GM23338 (cell line): ENCODE data around the gene RASEF. TPM values are rescaled to one million over a fixed set of nuclear protein-coding genes. Genes with fewer than 3 reads are reported as not detected.

Experiments used
- ATAC-seq: fragments of 200-7000 bp; cut with Tn5 transposase; 3 replicates; pipeline ENCODE4 v1.9.1; 2020
- DNase-seq: peaks from one replicate; pipeline ENCODE4 v3.0.0-alpha.2; 2015; ENCODE audit warnings: low spot score
- H2AFZ ChIP-seq: fragments of 200-600 bp; sonication (generic); 2 replicates; pipeline ENCODE4 v1.8.0; 2016; ENCODE audit warnings: antibody characterized with exemption, mild to moderate bottlenecking, moderate library complexity
- H3F3A ChIP-seq: fragments of 200-600 bp; sonication (generic); replicated peaks from 2 replicates; pipeline ENCODE4 v1.8.0; 2017; ENCODE audit warnings: antibody characterized with exemption, mixed run types, low read depth
- H3K27ac ChIP-seq: fragments of 200-600 bp; sonication (generic); 2 replicates; pipeline ENCODE4 v1.6.1; 2016; ENCODE audit warnings: low read depth
- H3K27me3 ChIP-seq: fragments of 200-600 bp; sonication (generic); 2 replicates; pipeline ENCODE4 v1.8.0; 2016; ENCODE audit warnings: mild to moderate bottlenecking, mixed run types, moderate library complexity; ENCODE audit not compliant: insufficient read depth
- H3K36me3 ChIP-seq: fragments of 200-600 bp; sonication (generic); 2 replicates; pipeline ENCODE4 v1.8.0; 2016; ENCODE audit warnings: mild to moderate bottlenecking; ENCODE audit not compliant: insufficient read depth
- H3K4me1 ChIP-seq: fragments of 200-600 bp; sonication (generic); 2 replicates; pipeline ENCODE4 v1.8.0; 2016; ENCODE audit warnings: mild to moderate bottlenecking, moderate library complexity; ENCODE audit not compliant: insufficient read depth
- H3K4me2 ChIP-seq: fragments of 200-600 bp; sonication (generic); 2 replicates; pipeline ENCODE4 v1.7.1; 2017; ENCODE audit warnings: mixed run types
- H3K4me3 ChIP-seq: fragments of 200-600 bp; sonication (generic); 2 replicates; pipeline ENCODE4 v1.6.1; 2016; ENCODE audit warnings: mixed run types
- H3K79me2 ChIP-seq: fragments of 200-600 bp; sonication (generic); replicated peaks from 2 replicates; pipeline ENCODE4 v1.8.0; 2017; ENCODE audit warnings: mild to moderate bottlenecking; ENCODE audit not compliant: insufficient read depth
- H3K9me2 ChIP-seq: fragments of 200-600 bp; sonication (generic); 2 replicates; pipeline ENCODE4 v1.8.0; 2017; ENCODE audit not compliant: insufficient read depth
- H4K20me1 ChIP-seq: fragments of 200-600 bp; sonication (generic); replicated peaks from 2 replicates; pipeline ENCODE4 v1.8.0; 2017; ENCODE audit warnings: mild to moderate bottlenecking; ENCODE audit not compliant: insufficient read depth
- H3K27ac Mint-ChIP-seq: 2 replicates; pipeline ENCODE4 v1.8.0; 2020; ENCODE audit warnings: inconsistent platforms, mild to moderate bottlenecking, moderate library complexity, mixed read lengths
- H3K27me3 Mint-ChIP-seq: 3 replicates; pipeline ENCODE4 v1.8.0; 2022; ENCODE audit warnings: low read depth, mild to moderate bottlenecking, moderate library complexity, mixed read lengths, inconsistent platforms; ENCODE audit not compliant: insufficient read depth, poor library complexity
- H3K36me3 Mint-ChIP-seq: 3 replicates; pipeline ENCODE4 v1.8.0; 2021; ENCODE audit warnings: low read depth, mild to moderate bottlenecking, inconsistent platforms, moderate library complexity, mixed read lengths
- H3K4me1 Mint-ChIP-seq: 3 replicates; pipeline ENCODE4 v1.8.0; 2020; ENCODE audit warnings: mild to moderate bottlenecking, inconsistent platforms, mixed read lengths
- H3K4me3 Mint-ChIP-seq: 3 replicates; pipeline ENCODE4 v1.8.0; 2021; ENCODE audit warnings: moderate library complexity, mild to moderate bottlenecking, inconsistent platforms, mixed read lengths
- H3K9me3 Mint-ChIP-seq: 3 replicates; pipeline ENCODE4 v1.8.0; 2020; ENCODE audit warnings: moderate library complexity, mild to moderate bottlenecking, inconsistent platforms, mixed read lengths
- CREB1 ChIP-seq: fragments of 250-450 bp; sonication (Bioruptor Pico); IDR thresholded peaks from 2 replicates; pipeline ENCODE4 v1.5.0; 2020; ENCODE audit warnings: low read depth, mild to moderate bottlenecking, moderate library complexity
- EZH2 ChIP-seq: fragments of 200-600 bp; sonication (generic); IDR thresholded peaks from one replicate; pipeline ENCODE4 v1.8.0; 2017; ENCODE audit warnings: antibody characterized with exemption, mild to moderate bottlenecking, low read depth; ENCODE audit not compliant: unreplicated experiment
- EZH2phosphoT487 ChIP-seq: fragments of 200-600 bp; sonication (generic); IDR thresholded peaks from one replicate; pipeline ENCODE4 v1.8.1; 2018; ENCODE audit warnings: antibody characterized with exemption; ENCODE audit not compliant: unreplicated experiment
- JUNB ChIP-seq: IDR thresholded peaks from one replicate; pipeline ENCODE4 v1.6.1; 2016; ENCODE audit warnings: antibody characterized with exemption; ENCODE audit not compliant: unreplicated experiment
- NANOG ChIP-seq: IDR thresholded peaks from 2 replicates; pipeline ENCODE4 v1.6.1; 2016; ENCODE audit warnings: antibody characterized with exemption, borderline replicate concordance
- STAT1 ChIP-seq: IDR thresholded peaks from one replicate; pipeline ENCODE4 v1.6.1; 2016; ENCODE audit warnings: antibody characterized with exemption; ENCODE audit not compliant: unreplicated experiment
- polyA plus RNA-seq: library from polyadenylated mRNA; unstranded; fragments of >200 nt; fragmentation: Nextera tagmentation; extraction: Ambion mirVana; gene quantifications from 2 replicates; pipeline ENCODE4 v1.2.1, GENCODE V29; 2016
- total RNA-seq: library from RNA; depleted of rRNA; stranded (reverse); fragments of >200 nt; shearing (Covaris generic); gene quantifications from 2 replicates; pipeline ENCODE4 v1.2.3, GENCODE V29; 2014
- TF ChIP-seq, protein P1 (sequence below): IDR thresholded peaks from 2 replicates; pipeline ENCODE4 v1.6.1; 2016; ENCODE audit warnings: antibody characterized with exemption
- TF ChIP-seq, protein P2 (sequence below), 2 experiments: fragments of 200-600 bp in 1 of 2; sonication (generic) in 1 of 2; conservative IDR thresholded peaks; 2 replicates each; pipeline versions ENCODE4 v1.5.1 to v1.6.1; 2016 to 2017; ENCODE audit warnings: antibody characterized with exemption in 2 of 2, low read depth in 2 of 2, mild to moderate bottlenecking in 2 of 2, moderate library complexity in 1 of 2
- TF ChIP-seq, protein P3 (sequence below): IDR thresholded peaks from one replicate; pipeline ENCODE4 v1.6.1; 2018; ENCODE audit warnings: antibody characterized with exemption; ENCODE audit not compliant: unreplicated experiment

The RASEF gene
- total and polyA plus RNA-seq, 2 experiments from 2014 or later, result 3.6 to 10.4 TPM

DNA sequence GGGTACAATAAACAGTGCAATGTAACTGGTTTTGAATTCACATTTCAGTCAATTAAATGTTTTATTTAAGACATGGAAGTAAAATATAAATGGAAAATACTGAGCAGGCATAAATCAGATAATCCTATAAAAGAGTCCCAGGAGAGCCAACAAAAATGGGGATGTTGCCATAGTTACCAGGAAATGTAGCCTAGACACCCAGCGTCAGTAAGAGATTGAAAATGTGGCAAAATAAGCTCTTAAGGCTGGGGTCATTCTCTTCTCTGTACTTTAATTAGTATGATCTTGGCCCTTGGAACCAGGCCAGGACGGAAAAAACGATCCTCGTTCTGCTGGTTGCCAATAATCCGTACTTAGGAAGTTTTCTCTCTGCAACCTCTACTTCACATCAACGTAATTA, 18.9 kb upstream of the RASEF start (continued):
- TF ChIP-seq, protein P1, sequence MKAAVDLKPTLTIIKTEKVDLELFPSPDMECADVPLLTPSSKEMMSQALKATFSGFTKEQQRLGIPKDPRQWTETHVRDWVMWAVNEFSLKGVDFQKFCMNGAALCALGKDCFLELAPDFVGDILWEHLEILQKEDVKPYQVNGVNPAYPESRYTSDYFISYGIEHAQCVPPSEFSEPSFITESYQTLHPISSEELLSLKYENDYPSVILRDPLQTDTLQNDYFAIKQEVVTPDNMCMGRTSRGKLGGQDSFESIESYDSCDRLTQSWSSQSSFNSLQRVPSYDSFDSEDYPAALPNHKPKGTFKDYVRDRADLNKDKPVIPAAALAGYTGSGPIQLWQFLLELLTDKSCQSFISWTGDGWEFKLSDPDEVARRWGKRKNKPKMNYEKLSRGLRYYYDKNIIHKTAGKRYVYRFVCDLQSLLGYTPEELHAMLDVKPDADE, result no peak
- TF ChIP-seq NANOG (no peak), JUNB (no peak), STAT1 (no peak), EZH2phosphoT487 (no peak)
- TF ChIP-seq, protein P2, sequence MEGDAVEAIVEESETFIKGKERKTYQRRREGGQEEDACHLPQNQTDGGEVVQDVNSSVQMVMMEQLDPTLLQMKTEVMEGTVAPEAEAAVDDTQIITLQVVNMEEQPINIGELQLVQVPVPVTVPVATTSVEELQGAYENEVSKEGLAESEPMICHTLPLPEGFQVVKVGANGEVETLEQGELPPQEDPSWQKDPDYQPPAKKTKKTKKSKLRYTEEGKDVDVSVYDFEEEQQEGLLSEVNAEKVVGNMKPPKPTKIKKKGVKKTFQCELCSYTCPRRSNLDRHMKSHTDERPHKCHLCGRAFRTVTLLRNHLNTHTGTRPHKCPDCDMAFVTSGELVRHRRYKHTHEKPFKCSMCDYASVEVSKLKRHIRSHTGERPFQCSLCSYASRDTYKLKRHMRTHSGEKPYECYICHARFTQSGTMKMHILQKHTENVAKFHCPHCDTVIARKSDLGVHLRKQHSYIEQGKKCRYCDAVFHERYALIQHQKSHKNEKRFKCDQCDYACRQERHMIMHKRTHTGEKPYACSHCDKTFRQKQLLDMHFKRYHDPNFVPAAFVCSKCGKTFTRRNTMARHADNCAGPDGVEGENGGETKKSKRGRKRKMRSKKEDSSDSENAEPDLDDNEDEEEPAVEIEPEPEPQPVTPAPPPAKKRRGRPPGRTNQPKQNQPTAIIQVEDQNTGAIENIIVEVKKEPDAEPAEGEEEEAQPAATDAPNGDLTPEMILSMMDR (conservative IDR thresholded peaks at IDR 0.05; ENCODE audit: low read depth in 2 of 2), result no peak
- TF ChIP-seq, protein P3, sequence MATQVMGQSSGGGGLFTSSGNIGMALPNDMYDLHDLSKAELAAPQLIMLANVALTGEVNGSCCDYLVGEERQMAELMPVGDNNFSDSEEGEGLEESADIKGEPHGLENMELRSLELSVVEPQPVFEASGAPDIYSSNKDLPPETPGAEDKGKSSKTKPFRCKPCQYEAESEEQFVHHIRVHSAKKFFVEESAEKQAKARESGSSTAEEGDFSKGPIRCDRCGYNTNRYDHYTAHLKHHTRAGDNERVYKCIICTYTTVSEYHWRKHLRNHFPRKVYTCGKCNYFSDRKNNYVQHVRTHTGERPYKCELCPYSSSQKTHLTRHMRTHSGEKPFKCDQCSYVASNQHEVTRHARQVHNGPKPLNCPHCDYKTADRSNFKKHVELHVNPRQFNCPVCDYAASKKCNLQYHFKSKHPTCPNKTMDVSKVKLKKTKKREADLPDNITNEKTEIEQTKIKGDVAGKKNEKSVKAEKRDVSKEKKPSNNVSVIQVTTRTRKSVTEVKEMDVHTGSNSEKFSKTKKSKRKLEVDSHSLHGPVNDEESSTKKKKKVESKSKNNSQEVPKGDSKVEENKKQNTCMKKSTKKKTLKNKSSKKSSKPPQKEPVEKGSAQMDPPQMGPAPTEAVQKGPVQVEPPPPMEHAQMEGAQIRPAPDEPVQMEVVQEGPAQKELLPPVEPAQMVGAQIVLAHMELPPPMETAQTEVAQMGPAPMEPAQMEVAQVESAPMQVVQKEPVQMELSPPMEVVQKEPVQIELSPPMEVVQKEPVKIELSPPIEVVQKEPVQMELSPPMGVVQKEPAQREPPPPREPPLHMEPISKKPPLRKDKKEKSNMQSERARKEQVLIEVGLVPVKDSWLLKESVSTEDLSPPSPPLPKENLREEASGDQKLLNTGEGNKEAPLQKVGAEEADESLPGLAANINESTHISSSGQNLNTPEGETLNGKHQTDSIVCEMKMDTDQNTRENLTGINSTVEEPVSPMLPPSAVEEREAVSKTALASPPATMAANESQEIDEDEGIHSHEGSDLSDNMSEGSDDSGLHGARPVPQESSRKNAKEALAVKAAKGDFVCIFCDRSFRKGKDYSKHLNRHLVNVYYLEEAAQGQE, result no peak

DNA sequence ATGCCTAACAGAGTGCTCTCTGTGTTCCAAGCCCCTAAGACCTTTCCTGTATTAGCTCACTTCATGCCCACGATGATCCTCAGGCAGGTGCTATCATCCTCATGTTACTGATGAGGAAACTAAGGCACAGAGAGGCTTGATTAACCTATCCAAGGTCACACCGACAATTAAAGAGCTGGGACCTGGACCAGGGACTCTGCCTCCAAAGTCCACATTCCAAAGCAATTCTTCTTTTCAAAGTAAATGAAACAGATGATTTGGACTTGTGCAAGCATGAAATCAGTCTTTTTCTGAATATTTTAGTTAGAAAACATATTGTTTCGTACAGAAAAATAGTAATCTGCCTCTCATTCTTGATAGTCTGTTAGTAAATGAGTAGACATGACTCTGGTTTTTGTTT, 18.1 kb upstream of the RASEF start:
- no peak overlapping the region for H3K4me3 Mint-ChIP-seq
- no peaks in the 10 kb centered on the region for H3K9me2 ChIP-seq
- no peaks in the 10 kb centered on the region for H3K36me3 Mint-ChIP-seq
- no peaks in the 10 kb centered on the region for H3F3A ChIP-seq
- no peak overlapping the region for H3K27ac ChIP-seq
- ATAC-seq (no peak), DNase-seq (no peak)
- H3K36me3 ChIP-seq, result no peaks in the 10 kb centered on the region
- H3K79me2 ChIP-seq, result no peaks in the 10 kb centered on the region
- no peaks in the 10 kb centered on the region for H3K27me3 ChIP-seq
- no peak overlapping the region for H2AFZ ChIP-seq
- no peak overlapping the region for H3K4me3 ChIP-seq
- H3K9me3 Mint-ChIP-seq, result no peaks in the 10 kb centered on the region; the same call in 2 of the 3 replicates
- H3K4me2 ChIP-seq, result no peak overlapping the region
- H4K20me1 ChIP-seq, result no peaks in the 10 kb centered on the region
- no peaks in the 10 kb centered on the region for H3K4me1 Mint-ChIP-seq
- no peaks in the 10 kb centered on the region for H3K27me3 Mint-ChIP-seq
- no peak overlapping the region for H3K27ac Mint-ChIP-seq
- H3K4me1 ChIP-seq, result no peaks in the 10 kb centered on the region
- TF ChIP-seq, protein P3, result no peak
- TF ChIP-seq CREB1 (CRISPR knock-in tag), result no peak
- no peak for TF ChIP-seq EZH2
